HEK293 (cell line): ENCODE measurements around the gene ZFP2.

ENCODE experiments used
- CTCF ChIA-PET: fragments of 350-600 bp; formaldehyde crosslinking; extraction: SDS; loops from one replicate; lab custom pipeline; 2021; ENCODE audit warnings: antibody characterized with exemption; lab: Yijun Ruan, JAX
- POLR2A ChIA-PET: fragments of 300-600 bp; formaldehyde crosslinking; extraction: SDS; loops from one replicate; lab custom pipeline; 2020; ENCODE audit warnings: antibody characterized with exemption, inconsistent platforms; lab: Yijun Ruan, JAX
- H3K27ac ChIP-seq: fragments of 200-500 bp; sonication (Bioruptor generic); 2 replicates; pipeline ENCODE4 v1.5.1; 2014; ENCODE audit warnings: low read depth, low read length, control low read depth, inconsistent platforms; ENCODE audit errors: extremely low read depth
- H3K36me3 ChIP-seq, 2 experiments: fragments of 200-500 bp in 1 of 2; sonication (Bioruptor generic) in 1 of 2; 1 replicate in 1 of 2; 2 replicates in 1 of 2; pipeline ENCODE4 v1.5.1; 2014 to 2017; ENCODE audit warnings: inconsistent platforms in 2 of 2, low read length in 2 of 2; ENCODE audit not compliant: control insufficient read depth in 2 of 2, insufficient read depth in 1 of 2
- H3K4me1 ChIP-seq: fragments of 200-500 bp; sonication (Bioruptor generic); 2 replicates; pipeline ENCODE4 v1.5.1; 2014; ENCODE audit warnings: mild to moderate bottlenecking, low read length, inconsistent platforms; ENCODE audit not compliant: control insufficient read depth, insufficient read depth
- H3K4me3 ChIP-seq: 2 replicates; pipeline ENCODE4 v1.5.1; 2011; ENCODE audit warnings: low read depth, mild to moderate bottlenecking, control low read depth, low read length, moderate library complexity
- H3K9me3 ChIP-seq: fragments of 200-500 bp; sonication (Bioruptor generic); 2 replicates; pipeline ENCODE4 v1.5.1; 2014; ENCODE audit warnings: low read depth, low read length, inconsistent platforms; ENCODE audit not compliant: control insufficient read depth, insufficient read depth
- BCL11B ChIP-seq: fragments of 450-650 bp; formaldehyde crosslinking; IDR thresholded peaks from 2 replicates; pipeline ENCODE4 v1.5.1; 2016; ENCODE audit warnings: low read depth, missing biosample characterization, missing genetic modification characterization
- MZF1 ChIP-seq: fragments of 450-650 bp; formaldehyde crosslinking; IDR thresholded peaks from 2 replicates; pipeline ENCODE4 v1.5.1; 2017; ENCODE audit warnings: missing biosample characterization, missing genetic modification characterization, borderline replicate concordance
- SCRT1 ChIP-seq: fragments of 450-650 bp; formaldehyde crosslinking; IDR thresholded peaks from 2 replicates; pipeline ENCODE4 v1.5.1; 2016; ENCODE audit warnings: missing biosample characterization, missing genetic modification characterization, borderline replicate concordance
- SP7 ChIP-seq: fragments of 450-650 bp; formaldehyde crosslinking; IDR thresholded peaks from 2 replicates; pipeline ENCODE4 v1.5.1; 2016; ENCODE audit warnings: missing biosample characterization, missing genetic modification characterization
- TRIM28 ChIP-seq: IDR thresholded peaks from 2 replicates; pipeline ENCODE4 v1.6.1; 2011; ENCODE audit warnings: low read length, control low read depth, borderline replicate concordance
- ZBTB26 ChIP-seq: fragments of 450-650 bp; formaldehyde crosslinking; optimal IDR thresholded peaks from 2 replicates; pipeline ENCODE3; 2016; ENCODE audit warnings: missing biosample characterization, mild to moderate bottlenecking, missing genetic modification characterization
- ZBTB44 ChIP-seq: fragments of 450-650 bp; IDR thresholded peaks from 2 replicates; pipeline ENCODE4 v1.5.1; 2018; ENCODE audit warnings: missing biosample characterization, mild to moderate bottlenecking, missing genetic modification characterization
- ZBTB7A ChIP-seq: fragments of 450-650 bp; formaldehyde crosslinking; IDR thresholded peaks from 2 replicates; pipeline ENCODE4 v1.5.1; 2016; ENCODE audit warnings: low read depth, missing biosample characterization, missing genetic modification characterization
- ZFP3 ChIP-seq: fragments of 450-650 bp; formaldehyde crosslinking; IDR thresholded peaks from 2 replicates; pipeline ENCODE4 v1.5.1; 2016; ENCODE audit warnings: low read depth, missing biosample characterization, missing genetic modification characterization
- ZNF10 ChIP-seq: fragments of 450-650 bp; formaldehyde crosslinking; IDR thresholded peaks from 2 replicates; pipeline ENCODE4 v1.5.1; 2017; ENCODE audit warnings: missing biosample characterization, missing genetic modification characterization
- ZNF121 ChIP-seq: fragments of 450-650 bp; formaldehyde crosslinking; IDR thresholded peaks from 2 replicates; pipeline ENCODE4 v1.5.1; 2016; ENCODE audit warnings: missing biosample characterization, missing genetic modification characterization
- ZNF133 ChIP-seq: fragments of 450-650 bp; formaldehyde crosslinking; IDR thresholded peaks from 2 replicates; pipeline ENCODE4 v1.5.1; 2016; ENCODE audit warnings: missing biosample characterization, missing genetic modification characterization
- ZNF148 ChIP-seq: fragments of 450-650 bp; formaldehyde crosslinking; IDR thresholded peaks from 2 replicates; pipeline ENCODE4 v1.5.0; 2017; ENCODE audit warnings: missing biosample characterization, missing genetic modification characterization, borderline replicate concordance
- ZNF239 ChIP-seq: fragments of 450-650 bp; formaldehyde crosslinking; IDR thresholded peaks from 2 replicates; pipeline ENCODE4 v1.5.1; 2016; ENCODE audit warnings: missing biosample characterization, missing genetic modification characterization
- ZNF274 ChIP-seq, 2 experiments: fragments of 200-500 bp in 1 of 2; fragments of 450-650 bp in 1 of 2; sonication (Bioruptor generic) in 1 of 2; formaldehyde crosslinking in 1 of 2; IDR thresholded peaks; 2 replicates each; pipeline versions ENCODE4 v1.5.1 to v1.6.1; 2014 to 2016; ENCODE audit warnings: borderline replicate concordance in 1 of 2, inconsistent platforms in 1 of 2, low read length in 1 of 2, missing biosample characterization in 1 of 2, missing genetic modification characterization in 1 of 2
- ZNF404 ChIP-seq: fragments of 450-650 bp; formaldehyde crosslinking; IDR thresholded peaks from 2 replicates; pipeline ENCODE4 v1.5.1; 2017; ENCODE audit warnings: missing biosample characterization, missing genetic modification characterization
- ZNF473 ChIP-seq: fragments of 450-650 bp; formaldehyde crosslinking; IDR thresholded peaks from 2 replicates; pipeline ENCODE4 v1.5.1; 2017; ENCODE audit warnings: missing biosample characterization, missing genetic modification characterization
- ZNF501 ChIP-seq: fragments of 450-650 bp; formaldehyde crosslinking; IDR thresholded peaks from 2 replicates; pipeline ENCODE4 v1.5.1; 2016; ENCODE audit warnings: missing biosample characterization, missing genetic modification characterization
- ZNF521 ChIP-seq: fragments of 450-650 bp; formaldehyde crosslinking; IDR thresholded peaks from 2 replicates; pipeline ENCODE4 v1.5.1; 2017; ENCODE audit warnings: missing biosample characterization, mild to moderate bottlenecking, missing genetic modification characterization
- ZNF624 ChIP-seq: fragments of 450-650 bp; formaldehyde crosslinking; IDR thresholded peaks from 2 replicates; pipeline ENCODE4 v1.5.1; 2017; ENCODE audit warnings: missing biosample characterization, missing genetic modification characterization
- ZNF654 ChIP-seq: fragments of 450-650 bp; formaldehyde crosslinking; IDR thresholded peaks from 2 replicates; pipeline ENCODE4 v1.5.1; 2016; ENCODE audit warnings: low read depth, missing biosample characterization, missing genetic modification characterization
- ZNF670 ChIP-seq: fragments of 450-650 bp; formaldehyde crosslinking; IDR thresholded peaks from 2 replicates; pipeline ENCODE4 v1.5.1; 2016; ENCODE audit warnings: missing biosample characterization, missing genetic modification characterization, low read depth
- ZNF701 ChIP-seq: fragments of 450-650 bp; formaldehyde crosslinking; IDR thresholded peaks from 2 replicates; pipeline ENCODE4 v1.5.1; 2016; ENCODE audit warnings: missing biosample characterization, missing genetic modification characterization
- ZNF768 ChIP-seq: fragments of 450-650 bp; formaldehyde crosslinking; IDR thresholded peaks from 2 replicates; pipeline ENCODE4 v1.5.1; 2018; ENCODE audit warnings: missing biosample characterization, mild to moderate bottlenecking, missing genetic modification characterization
- ZNF792 ChIP-seq: fragments of 450-650 bp; formaldehyde crosslinking; IDR thresholded peaks from 2 replicates; pipeline ENCODE4 v1.5.1; 2016; ENCODE audit warnings: missing biosample characterization, missing genetic modification characterization

Gene ZFP2

GRCh38 chr5:178861627-178862026, 34.1 kb upstream of the ZFP2 start:
- Histone ChIP-seq H3K36me3 (peaks cover 16 to 50% of the 10 kb centered on the region in 2 experiments), H3K9me3 (no peaks in the 10 kb centered on the region), H3K4me3 (no peak overlapping the region), H3K4me1 (no peaks in the 10 kb centered on the region), H3K27ac (no peak overlapping the region)
- TF ChIP-seq ZNF274 (IDR thresholded peaks at IDR 0.05; ENCODE audit: low read length) (no peak), ZNF274 (tag by site-specific recombination; IDR thresholded peaks at IDR 0.05; ENCODE audit: borderline replicate concordance) (no peak), ZBTB26 (tag by site-specific recombination) (peak; percentile 6)
- ChIA-PET POLR2A (no interaction called here), CTCF (no interaction called here)

- H3K4me3 ChIP-seq, result no peak overlapping the region
- ChIA-PET POLR2A (no interaction called here), CTCF (no interaction called here)
- H3K27ac ChIP-seq, result no peak overlapping the region
- peaks cover 31 to 91% of the 10 kb centered on the region in 2 experiments for H3K36me3 ChIP-seq
- H3K4me1 ChIP-seq, result no peaks in the 10 kb centered on the region
- H3K9me3 ChIP-seq, result no peaks in the 10 kb centered on the region
- TF ChIP-seq ZBTB44 (no peak), ZNF624 (tag by site-specific recombination) (no peak), ZNF239 (tag by site-specific recombination) (no peak), ZNF404 (tag by site-specific recombination) (no peak), SCRT1 (tag by site-specific recombination) (no peak), ZFP3 (tag by site-specific recombination) (no peak), ZNF121 (tag by site-specific recombination) (no peak), ZNF473 (tag by site-specific recombination) (no peak), ZNF501 (tag by site-specific recombination) (no peak), ZNF792 (tag by site-specific recombination) (no peak), ZNF133 (no peak), ZNF521 (no peak), ZNF654 (no peak), BCL11B (no peak), ZNF10 (no peak), MZF1 (tag by site-specific recombination) (no peak), ZNF701 (tag by site-specific recombination) (no peak), SP7 (tag by site-specific recombination) (no peak), TRIM28 (no peak)
- TF ChIP-seq, all 188 proteins: peak for 0
These were observed 28.8 kb upstream of the ZFP2 start for GRCh38 chr5:178866946-178867345.

GRCh38 chr5:178869577-178869976, 26.1 kb upstream of the ZFP2 start:
- H3K4me1 ChIP-seq, result no peaks in the 10 kb centered on the region
- H3K27ac ChIP-seq, result no peak overlapping the region
- no peaks in the 10 kb centered on the region for H3K9me3 ChIP-seq
- ChIA-PET POLR2A (no interaction called here), CTCF (no interaction called here)
- no peak overlapping the region for H3K4me3 ChIP-seq
- H3K36me3 ChIP-seq, result peaks cover 37 to 96% of the 10 kb centered on the region in 2 experiments
- TF ChIP-seq BCL11B (no peak), ZNF768 (tag by site-specific recombination) (no peak), ZNF670 (tag by site-specific recombination) (no peak), ZBTB44 (no peak), ZNF148 (no peak), ZBTB7A (tag by site-specific recombination) (no peak)
